Activated T-helper 17 cell treated with anti-CD3 and anti-CD28 coated beads, Interleukin-2, amount 50 U/mL, for 72 hours (primary cell): ENCODE results near the gene DNAAF5. TPM values are rescaled to one million over a fixed set of nuclear protein-coding genes. Genes with fewer than 3 reads are reported as not detected.
A peak's percentile ranks its signal among the peaks of the same experiment; 100 is the strongest.

Experiments used
- ATAC-seq: fragments of 150-1000 bp; cut with Tn5 transposase; replicated peaks from 2 replicates; pipeline ENCODE4 v1.10.0; 2021; ENCODE audit warnings: mild to moderate bottlenecking, moderate library complexity
- H3K27ac Mint-ChIP-seq: one replicate; pipeline ENCODE4 v1.8.0; 2022; ENCODE audit warnings: mixed read lengths
- H3K27me3 Mint-ChIP-seq: one replicate; pipeline ENCODE4 v1.8.0; 2022; ENCODE audit warnings: mixed read lengths
- H3K36me3 Mint-ChIP-seq: one replicate; pipeline ENCODE4 v1.8.0; 2022; ENCODE audit warnings: low read depth, mild to moderate bottlenecking, mixed read lengths
- H3K4me1 Mint-ChIP-seq: one replicate; pipeline ENCODE4 v1.8.0; 2022; ENCODE audit warnings: mixed read lengths
- H3K4me3 Mint-ChIP-seq: one replicate; pipeline ENCODE4 v1.8.0; 2022; ENCODE audit warnings: mild to moderate bottlenecking, mixed read lengths
- H3K9me3 Mint-ChIP-seq: one replicate; pipeline ENCODE4 v1.8.0; 2022; ENCODE audit warnings: mixed read lengths
- total RNA-seq, 2 donors: library from RNA; stranded (reverse); gene quantifications; one replicate each; pipeline ENCODE4 v1.2.3, GENCODE V29; 2022

DNAAF5 gene
- total RNA-seq, 2 donors from 2014 or later, result 15.1 to 39.9 TPM

DNA sequence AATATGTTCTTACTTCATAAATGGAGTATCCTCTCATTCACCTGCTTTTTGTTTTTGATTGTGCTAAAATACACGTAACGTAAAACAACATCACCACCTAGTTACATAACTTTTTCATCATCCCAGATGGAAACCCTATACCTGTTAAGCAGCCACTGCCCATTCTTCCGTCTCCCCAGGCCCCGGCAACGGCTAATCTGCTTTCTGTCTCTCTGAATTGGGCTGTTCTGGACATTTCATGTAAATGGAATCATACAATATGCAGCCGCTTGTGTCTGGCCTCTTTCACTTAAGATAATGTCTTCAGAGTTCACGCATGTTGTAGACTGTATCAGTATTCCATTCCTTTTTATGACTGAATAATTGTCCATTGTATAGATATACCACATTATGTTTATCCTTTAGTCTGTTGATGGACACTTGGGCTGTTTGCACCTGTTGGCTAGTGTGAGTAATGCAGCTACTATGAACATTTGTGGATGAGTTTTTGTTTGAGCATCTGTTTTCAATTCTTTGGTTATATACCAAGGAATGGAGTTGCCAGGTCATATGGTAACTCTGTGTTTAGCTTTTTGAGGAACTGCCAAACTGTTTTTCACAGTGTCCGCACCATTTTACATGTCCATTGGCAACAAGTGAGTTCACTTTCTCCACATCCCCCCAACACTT, 91.7 kb downstream of the DNAAF5 start:
- Mint-ChIP-seq H3K27me3 (peaks cover 4% of the 10 kb centered on the region), H3K4me1 (peaks cover 45% of the 10 kb centered on the region), H3K36me3 (peaks cover 49% of the 10 kb centered on the region), H3K4me3 (peak overlapping the region; percentile 93), H3K27ac (peak overlapping the region; percentile 93), H3K9me3 (no peaks in the 10 kb centered on the region)
- no peak for ATAC-seq

DNA sequence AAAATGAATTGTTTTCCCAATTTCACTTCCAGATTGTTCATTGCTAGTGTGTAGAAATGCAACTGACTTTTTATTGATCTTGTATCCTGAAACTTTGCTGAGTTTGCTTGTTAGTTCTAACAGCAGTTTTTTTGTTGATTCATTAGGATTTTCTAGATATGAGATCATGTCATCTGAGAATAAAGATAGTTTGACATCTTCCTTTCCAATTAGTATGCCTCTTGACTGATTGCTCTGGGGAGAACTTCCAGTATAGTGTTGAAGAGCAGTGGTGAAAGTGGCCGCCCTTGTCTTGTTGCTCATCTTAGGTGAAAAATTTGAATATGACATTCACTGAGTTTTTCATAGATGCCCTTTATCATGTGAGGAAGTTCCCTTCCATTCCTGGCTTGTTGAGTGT, 93.8 kb downstream of the DNAAF5 start:
- H3K36me3 Mint-ChIP-seq, result peaks cover 66% of the 10 kb centered on the region
- peak; percentile 12 for ATAC-seq
- no peaks in the 10 kb centered on the region for H3K9me3 Mint-ChIP-seq
- H3K4me3 Mint-ChIP-seq, result peak overlapping the region; percentile 40
- peak overlapping the region; percentile 20 for H3K27ac Mint-ChIP-seq
- peaks cover 42% of the 10 kb centered on the region for H3K4me1 Mint-ChIP-seq
- H3K27me3 Mint-ChIP-seq, result no peaks in the 10 kb centered on the region

DNA sequence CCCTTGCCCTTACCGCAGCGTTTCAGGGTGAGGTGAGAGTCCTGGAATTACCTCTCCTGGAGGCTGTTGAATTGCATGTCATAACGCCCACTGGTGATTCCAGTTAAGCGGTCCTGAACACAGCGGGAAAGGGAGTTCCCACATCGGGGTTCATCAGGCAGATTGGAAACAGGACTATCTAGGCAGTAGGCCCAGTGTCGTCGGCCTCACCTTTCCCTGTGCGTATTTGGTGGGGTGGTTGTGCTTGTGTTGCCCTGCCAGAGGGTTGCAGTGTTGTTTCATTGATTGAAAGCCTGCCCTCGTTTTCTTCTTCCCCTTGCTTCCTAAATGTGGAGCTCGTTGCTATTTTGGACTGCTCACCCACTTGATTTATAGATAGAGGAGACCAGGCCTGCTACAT, 95.2 kb downstream of the DNAAF5 start:
- H3K9me3 Mint-ChIP-seq, result no peaks in the 10 kb centered on the region
- no peak overlapping the region for H3K27ac Mint-ChIP-seq
- H3K27me3 Mint-ChIP-seq, result no peaks in the 10 kb centered on the region
- H3K36me3 Mint-ChIP-seq, result peaks cover 79% of the 10 kb centered on the region
- peaks cover 42% of the 10 kb centered on the region for H3K4me1 Mint-ChIP-seq
- ATAC-seq, result no peak
- no peak overlapping the region for H3K4me3 Mint-ChIP-seq

DNA sequence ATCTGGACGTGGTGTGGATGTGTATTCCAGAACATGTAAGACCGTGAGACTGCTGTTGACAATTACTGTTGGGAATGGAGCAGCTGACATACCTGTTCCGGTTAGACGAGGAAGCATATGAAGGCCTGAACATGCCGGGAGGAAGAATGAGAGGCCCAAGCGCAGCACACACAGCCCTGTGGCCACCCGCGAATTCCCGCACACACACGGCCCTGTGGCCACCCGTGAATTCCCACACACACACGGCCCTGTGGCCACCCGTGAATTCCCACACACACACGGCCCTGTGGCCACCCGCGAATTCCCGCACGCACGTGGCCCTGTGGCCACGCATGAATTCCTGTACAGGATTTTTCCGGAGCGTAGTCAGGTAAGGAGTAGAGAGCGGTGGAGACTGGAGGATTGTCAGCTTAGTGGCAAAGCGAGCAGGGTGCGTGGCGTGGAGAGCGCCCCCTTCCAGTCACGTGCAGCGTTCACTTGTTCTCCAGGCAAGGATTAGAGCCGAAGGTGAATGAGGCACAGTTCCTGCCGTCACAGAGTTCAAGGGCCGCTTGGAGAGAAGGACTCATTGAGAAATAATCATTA, 96.3 kb downstream of the DNAAF5 start:
- peaks cover 42% of the 10 kb centered on the region for H3K4me1 Mint-ChIP-seq
- no peak for ATAC-seq
- no peaks in the 10 kb centered on the region for H3K9me3 Mint-ChIP-seq
- no peaks in the 10 kb centered on the region for H3K27me3 Mint-ChIP-seq
- no peak overlapping the region for H3K4me3 Mint-ChIP-seq
- H3K27ac Mint-ChIP-seq, result no peak overlapping the region
- peaks cover 71% of the 10 kb centered on the region for H3K36me3 Mint-ChIP-seq

DNA sequence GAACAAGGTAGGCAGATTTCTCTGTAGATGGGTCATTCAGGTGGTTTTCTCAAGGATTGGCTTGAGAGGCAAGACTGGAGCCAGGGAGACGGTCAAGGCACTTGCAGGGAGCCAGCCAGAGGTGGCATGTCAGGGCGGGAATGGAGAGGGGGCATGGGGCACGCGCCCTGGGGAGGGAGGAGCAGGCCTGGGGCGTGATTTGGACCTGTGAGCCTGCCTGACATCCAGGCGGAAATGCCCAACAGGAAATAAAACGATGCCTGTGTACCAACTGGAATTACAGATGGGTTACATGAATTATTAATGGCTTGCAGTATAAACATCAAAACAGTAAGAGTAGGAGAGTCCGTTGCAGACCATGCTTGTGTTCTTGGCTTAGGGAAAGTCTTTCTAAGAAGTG, 97.2 kb downstream of the DNAAF5 start:
- Mint-ChIP-seq H3K4me3 (no peak overlapping the region), H3K27me3 (no peaks in the 10 kb centered on the region), H3K9me3 (no peaks in the 10 kb centered on the region), H3K36me3 (peaks cover 65% of the 10 kb centered on the region), H3K4me1 (peaks cover 34% of the 10 kb centered on the region), H3K27ac (no peak overlapping the region)
- no peak for ATAC-seq

DNA sequence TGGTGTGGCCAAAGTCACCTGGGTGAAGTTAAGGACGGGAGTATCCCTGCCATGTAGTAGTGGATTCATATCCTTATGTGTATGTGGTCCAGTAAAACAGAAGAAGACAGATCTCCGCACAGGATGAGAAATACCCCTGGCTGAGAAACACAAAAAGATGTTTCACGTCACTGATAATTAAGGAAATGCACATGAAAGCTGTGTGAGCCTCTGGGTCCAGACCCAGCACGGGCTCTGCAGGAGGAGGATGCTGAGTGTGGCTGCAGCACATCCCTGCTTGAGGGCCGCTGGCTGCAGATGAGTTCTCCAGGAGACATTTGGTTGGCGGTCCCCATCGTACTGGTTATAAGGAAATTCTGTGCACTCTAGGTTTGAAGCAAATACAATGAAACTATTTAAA, 97.6 kb downstream of the DNAAF5 start:
- ATAC-seq, result no peak
- H3K27me3 Mint-ChIP-seq, result no peaks in the 10 kb centered on the region
- no peaks in the 10 kb centered on the region for H3K9me3 Mint-ChIP-seq
- peaks cover 33% of the 10 kb centered on the region for H3K4me1 Mint-ChIP-seq
- peaks cover 60% of the 10 kb centered on the region for H3K36me3 Mint-ChIP-seq
- no peak overlapping the region for H3K4me3 Mint-ChIP-seq
- no peak overlapping the region for H3K27ac Mint-ChIP-seq

DNA sequence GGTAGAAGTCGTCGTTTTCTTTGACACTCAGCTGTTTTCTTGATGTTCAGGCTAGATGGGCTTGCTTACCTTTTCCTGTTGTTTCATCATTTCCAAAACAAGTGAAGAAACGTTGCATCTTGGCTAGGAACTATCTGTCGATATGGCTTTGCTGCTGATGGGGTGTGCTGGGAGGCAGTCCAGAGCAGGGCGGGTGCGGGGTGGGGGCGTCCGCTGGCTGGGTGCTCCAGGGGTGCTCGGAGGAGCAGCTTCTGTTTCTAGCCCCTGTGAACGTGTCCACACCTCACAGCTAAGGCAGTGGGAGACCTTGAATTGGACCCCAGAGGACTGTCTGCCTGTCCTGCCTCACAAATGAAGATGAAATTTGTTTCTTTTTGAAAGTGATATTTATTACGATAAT, 98.2 kb downstream of the DNAAF5 start:
- Mint-ChIP-seq H3K4me1 (peaks cover 29% of the 10 kb centered on the region), H3K27me3 (no peaks in the 10 kb centered on the region), H3K4me3 (no peak overlapping the region), H3K36me3 (peaks cover 55% of the 10 kb centered on the region), H3K27ac (no peak overlapping the region), H3K9me3 (no peaks in the 10 kb centered on the region)
- ATAC-seq, result no peak

DNA sequence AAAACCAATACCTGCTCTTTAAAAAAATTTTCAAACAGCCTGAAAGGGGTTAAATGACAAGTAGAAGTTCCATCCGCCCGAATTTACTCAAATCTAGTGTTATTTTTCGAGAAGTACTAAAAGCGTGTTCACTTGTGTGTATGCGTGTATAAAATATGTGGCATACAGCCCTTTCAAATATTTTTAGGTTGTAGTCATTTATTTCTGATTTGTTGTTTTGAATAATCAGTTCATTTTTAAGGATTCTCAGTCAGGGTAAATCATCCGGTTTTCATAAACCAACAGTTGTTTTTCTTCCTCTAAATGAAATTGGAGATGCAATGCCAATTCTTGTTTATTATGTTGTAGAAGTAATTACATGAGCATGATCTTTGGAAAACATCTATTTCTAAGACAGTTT, 98.9 kb downstream of the DNAAF5 start:
- Mint-ChIP-seq H3K4me1 (peaks cover 29% of the 10 kb centered on the region), H3K27ac (no peak overlapping the region), H3K36me3 (peaks cover 47% of the 10 kb centered on the region), H3K9me3 (no peaks in the 10 kb centered on the region), H3K4me3 (no peak overlapping the region), H3K27me3 (no peaks in the 10 kb centered on the region)
- ATAC-seq, result no peak

DNA sequence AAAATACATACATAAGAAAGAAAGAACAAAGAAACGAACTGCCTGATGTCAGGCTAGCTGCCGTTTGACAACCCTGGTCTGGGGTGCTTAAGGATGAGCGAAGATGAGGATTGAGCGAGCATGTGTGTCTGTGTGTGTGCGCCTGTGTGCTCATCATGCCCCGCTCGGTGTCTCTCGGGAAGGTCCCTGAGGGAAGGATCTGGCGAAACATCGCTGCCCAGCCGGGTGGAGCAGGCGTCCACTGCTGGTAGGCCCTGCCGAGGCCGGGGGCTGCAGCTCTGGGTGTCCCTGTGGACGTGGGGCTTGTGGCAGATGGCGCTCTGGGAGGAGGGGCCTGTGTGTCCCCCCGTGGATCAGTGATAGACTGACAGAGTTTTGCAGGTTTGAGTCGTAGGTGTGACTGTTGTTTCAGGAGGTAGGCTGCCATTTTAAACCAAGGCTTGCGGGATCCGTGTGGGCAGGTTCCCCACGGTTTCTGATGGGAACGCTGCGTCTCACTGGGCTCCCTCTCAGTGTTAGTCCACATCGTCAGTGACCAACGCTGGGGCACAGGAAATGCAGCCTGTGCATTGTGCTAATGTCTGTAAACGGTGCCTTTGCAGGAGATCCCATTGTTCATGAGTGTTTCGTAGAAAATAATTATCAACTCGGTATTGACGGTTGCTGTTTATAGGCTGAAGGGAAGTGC, 99.9 kb downstream of the DNAAF5 start:
- no peak overlapping the region for H3K4me3 Mint-ChIP-seq
- ATAC-seq, result no peak
- H3K4me1 Mint-ChIP-seq, result peaks cover 30% of the 10 kb centered on the region
- H3K27me3 Mint-ChIP-seq, result no peaks in the 10 kb centered on the region
- H3K27ac Mint-ChIP-seq, result no peak overlapping the region
- H3K36me3 Mint-ChIP-seq, result peaks cover 41% of the 10 kb centered on the region
- no peaks in the 10 kb centered on the region for H3K9me3 Mint-ChIP-seq

DNA sequence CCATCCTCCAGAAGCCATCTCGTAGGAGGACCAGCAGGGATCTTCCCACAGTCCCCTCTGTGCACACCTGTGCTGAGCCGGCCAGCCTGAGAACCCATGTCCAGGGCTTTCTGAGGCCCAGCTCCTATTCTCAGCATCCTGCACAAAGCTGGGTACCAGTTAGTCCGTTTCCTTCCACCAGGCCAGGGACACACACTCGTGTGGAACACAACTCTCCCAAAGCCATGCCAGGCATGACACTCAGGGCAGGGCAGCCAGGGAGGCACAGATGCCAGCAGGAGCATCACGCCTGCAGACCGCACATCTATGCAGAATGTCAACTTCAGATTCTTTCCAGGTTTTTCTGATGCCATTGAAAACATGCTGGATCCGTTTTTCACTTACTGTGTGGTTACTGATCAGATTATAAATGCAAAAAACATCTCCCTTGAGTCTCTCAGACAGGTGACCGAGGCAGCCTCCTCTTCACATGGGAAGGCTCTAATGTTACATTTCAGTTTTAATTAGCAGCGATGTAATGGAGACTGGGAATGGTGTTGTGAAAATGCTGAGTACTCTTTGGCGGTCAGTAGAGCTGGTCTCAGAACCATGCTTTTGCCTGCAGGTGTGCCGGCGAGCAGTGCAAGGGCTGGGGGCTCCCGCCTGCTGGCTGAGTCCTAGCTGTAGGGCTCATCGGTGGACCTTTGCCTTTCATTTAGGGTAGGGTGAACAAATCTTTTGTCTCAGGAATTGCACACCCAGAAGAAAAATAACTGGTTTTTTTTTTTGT, 102.5 kb downstream of the DNAAF5 start:
- Mint-ChIP-seq H3K4me3 (no peak overlapping the region), H3K27ac (no peak overlapping the region), H3K36me3 (peaks cover 40% of the 10 kb centered on the region), H3K4me1 (peaks cover 27% of the 10 kb centered on the region), H3K27me3 (no peaks in the 10 kb centered on the region), H3K9me3 (no peaks in the 10 kb centered on the region)
- ATAC-seq, result no peak

DNA sequence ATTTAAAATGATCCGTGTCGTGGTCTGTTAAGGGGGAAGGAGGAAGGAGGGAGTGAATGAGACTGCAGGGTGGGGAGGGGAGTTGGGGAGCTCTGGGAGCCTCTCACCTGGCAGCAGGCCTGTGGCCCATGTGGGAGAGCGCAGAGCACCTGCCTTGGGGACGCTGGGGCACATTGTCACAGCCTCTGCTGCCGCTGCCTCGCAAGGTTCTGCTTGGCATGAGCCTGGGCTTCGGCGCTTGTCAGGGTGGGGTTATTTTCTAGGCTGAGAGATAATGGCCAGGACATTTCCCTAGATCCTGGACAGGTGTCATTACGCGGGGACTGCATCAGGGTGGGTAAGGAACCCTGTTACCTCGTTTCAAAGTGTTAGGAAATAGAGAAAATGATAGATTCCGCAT, 103.6 kb downstream of the DNAAF5 start:
- no peaks in the 10 kb centered on the region for H3K27me3 Mint-ChIP-seq

DNA sequence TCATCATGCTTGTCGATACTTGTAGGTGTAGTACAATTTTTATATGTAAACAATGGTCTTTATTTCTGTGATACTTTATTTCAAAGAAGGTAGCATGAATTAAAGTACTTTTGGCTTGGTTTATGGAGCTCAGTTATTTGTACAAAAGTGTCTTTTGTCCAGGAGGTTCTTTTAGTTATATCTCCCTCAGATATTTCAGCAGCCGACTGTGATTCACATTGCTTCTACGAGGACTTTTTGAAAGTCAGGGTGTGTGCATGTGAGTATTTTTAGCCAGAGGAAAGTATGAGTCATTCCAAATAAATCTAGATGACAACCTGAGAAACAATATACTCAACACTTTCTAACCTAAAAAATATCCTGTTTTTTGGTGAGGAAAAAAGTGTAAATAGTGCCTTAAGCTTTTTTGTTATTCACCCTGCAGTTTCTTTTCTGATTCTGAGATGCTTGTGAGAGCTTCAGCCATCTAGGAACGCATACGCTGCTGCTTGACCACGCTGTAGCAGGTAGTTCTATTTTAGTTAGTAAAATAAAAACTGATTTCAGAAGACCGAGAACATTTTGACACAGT, 105.2 kb downstream of the DNAAF5 start:
- peak; percentile 81 for ATAC-seq
- H3K4me1 Mint-ChIP-seq, result peaks cover 36% of the 10 kb centered on the region
- H3K36me3 Mint-ChIP-seq, result peaks cover 37% of the 10 kb centered on the region
- peak overlapping the region; percentile 80 for H3K4me3 Mint-ChIP-seq
- no peaks in the 10 kb centered on the region for H3K27me3 Mint-ChIP-seq
- no peaks in the 10 kb centered on the region for H3K9me3 Mint-ChIP-seq
- peak overlapping the region; percentile 95 for H3K27ac Mint-ChIP-seq

More for the DNA sequence above, 103.6 kb downstream of the DNAAF5 start:
- Mint-ChIP-seq H3K36me3 (peaks cover 40% of the 10 kb centered on the region), H3K4me1 (peaks cover 27% of the 10 kb centered on the region), H3K27ac (peak overlapping the region; percentile 95), H3K9me3 (no peaks in the 10 kb centered on the region), H3K4me3 (peak overlapping the region; percentile 80)
- ATAC-seq, result no peak

DNA sequence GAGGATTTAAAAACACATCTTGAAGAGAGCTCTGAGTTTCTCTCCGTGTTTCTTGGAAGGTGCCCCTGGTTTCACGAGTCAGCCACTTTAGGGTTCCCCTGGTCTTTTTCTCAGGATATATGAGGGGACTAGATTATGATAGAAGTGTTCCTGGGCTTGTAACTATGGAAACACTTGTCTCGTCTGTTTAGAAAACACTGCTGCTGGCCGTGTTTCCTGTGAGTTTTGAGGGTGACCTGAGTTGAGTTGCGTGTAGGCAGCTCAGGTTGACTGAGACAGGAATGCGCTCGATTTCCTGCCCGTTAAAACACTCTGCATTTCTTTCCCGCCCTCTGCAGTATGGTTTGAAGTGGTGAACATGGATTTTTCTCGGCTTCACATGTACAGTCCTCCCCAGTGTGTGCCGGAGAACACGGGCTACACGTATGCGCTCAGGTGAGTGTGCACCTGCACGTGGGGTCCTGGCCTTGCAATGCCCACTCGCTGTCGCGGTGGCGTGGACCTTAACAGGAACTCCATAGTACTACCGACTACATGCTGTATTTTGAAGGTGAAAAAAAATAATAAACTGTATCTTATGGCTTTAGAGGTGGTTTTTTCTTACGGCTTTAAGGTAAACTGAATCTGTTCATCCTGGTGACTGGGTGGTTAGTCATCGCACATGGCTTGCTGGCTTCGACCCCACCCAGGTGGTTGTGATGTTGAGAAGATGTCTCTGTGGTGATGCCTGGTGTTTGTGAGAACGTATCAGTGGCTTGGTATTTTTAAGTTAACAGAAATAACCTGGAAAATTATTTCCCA, 105.9 kb downstream of the DNAAF5 start, which contains the start of gene SUN1:
Gene SUN1 (plus strand): TSS at position 310 of the 801 bp plus-strand sequence. CDS start 49 bp downstream, at position 359.
- Mint-ChIP-seq H3K36me3 (peaks cover 44% of the 10 kb centered on the region), H3K4me3 (peak within 1 kb of the TSS; percentile 80), H3K27me3 (no peaks in the 10 kb centered on the region), H3K27ac (peak within 1 kb of the TSS; percentile 95), H3K4me1 (peaks cover 38% of the 10 kb centered on the region), H3K9me3 (no peaks in the 10 kb centered on the region)
- peak; percentile 80 for ATAC-seq
